HG03097 (cell line): ENCODE measurements around the gene ARHGAP21.

Source experiments
- ATAC-seq: cut with Tn5 transposase; IDR thresholded peaks from one replicate; pipeline ENCODE4 v1.9.1; 2021; ENCODE audit not compliant: unreplicated experiment, low FRiP score

Gene ARHGAP21

GRCh38 chr10:24723386-24723787, 300 bp downstream of the ARHGAP21 start:
- peak; percentile 12 for ATAC-seq

GRCh38 chr10:24722676-24723385, 856 bp downstream of the ARHGAP21 start:
- peak; percentile 28 for ATAC-seq

GRCh38 chr10:24722131-24722675, 1.5 kb downstream of the ARHGAP21 start:
- no peak for ATAC-seq

GRCh38 chr10:24721229-24722106, 2.2 kb downstream of the ARHGAP21 start:
- ATAC-seq: no peak

- ATAC-seq: no peak
Measured at GRCh38 chr10:24720096-24720495, 3.6 kb downstream of the ARHGAP21 start.

GRCh38 chr10:24718031-24718855, 5.4 kb downstream of the ARHGAP21 start:
- no peak for ATAC-seq

- no peak for ATAC-seq
Measured at GRCh38 chr10:24716295-24716694, 7.4 kb downstream of the ARHGAP21 start.

GRCh38 chr10:24715246-24715769, 8.4 kb downstream of the ARHGAP21 start:
- ATAC-seq: no peak

GRCh38 chr10:24713086-24713485, 10.6 kb downstream of the ARHGAP21 start:
- no peak for ATAC-seq

- no peak for ATAC-seq
Measured at GRCh38 chr10:24711465-24711864, 12.2 kb downstream of the ARHGAP21 start.

GRCh38 chr10:24708081-24708480, 15.6 kb downstream of the ARHGAP21 start:
- ATAC-seq: no peak

GRCh38 chr10:24707445-24707844, 16.2 kb downstream of the ARHGAP21 start:
- ATAC-seq: no peak

- ATAC-seq: peak; percentile 73
Measured at GRCh38 chr10:24706479-24707118, 17.1 kb downstream of the ARHGAP21 start.

GRCh38 chr10:24703700-24704099, 20.0 kb downstream of the ARHGAP21 start:
- ATAC-seq: no peak

- peak; percentile 81 for ATAC-seq
Measured at GRCh38 chr10:24701447-24701846, 22.2 kb downstream of the ARHGAP21 start.

- no peak for ATAC-seq
Measured at GRCh38 chr10:24700948-24701347, 22.7 kb downstream of the ARHGAP21 start.

GRCh38 chr10:24698270-24698669, 25.4 kb downstream of the ARHGAP21 start:
- ATAC-seq: no peak

- ATAC-seq: no peak
Measured at GRCh38 chr10:24697080-24697479, 26.6 kb downstream of the ARHGAP21 start.

GRCh38 chr10:24695452-24695851, 28.2 kb downstream of the ARHGAP21 start:
- no peak for ATAC-seq

- no peak for ATAC-seq
Measured at GRCh38 chr10:24694086-24694485, 29.6 kb downstream of the ARHGAP21 start.
